Tibial nerve (tissue), 4 donors: ENCODE results near the gene SERPINB5.

ENCODE experiments used
- CTCF ChIP-seq, 5 experiments: fragments of 200-600 bp in 3 of 5; fragments of 450-650 bp in 2 of 5; sonication (generic) in 3 of 5; IDR thresholded peaks; one replicate each; pipeline ENCODE4 v1.5.1; 2016 to 2019; ENCODE audit warnings: antibody characterized with exemption in 5 of 5, mild to moderate bottlenecking in 3 of 5, moderate library complexity in 2 of 5
- EP300 ChIP-seq, 2 donors: sonication (generic); formaldehyde crosslinking; IDR thresholded peaks; one replicate each; pipeline ENCODE4 v1.6.1; 2017; ENCODE audit warnings: antibody characterized with exemption in 2 of 2, mild to moderate bottlenecking in 1 of 2
- POLR2A ChIP-seq, 2 donors: fragments of 450-650 bp; IDR thresholded peaks; one replicate each; pipeline ENCODE4 v1.6.1; 2017; ENCODE audit warnings: antibody characterized with exemption in 2 of 2, mild to moderate bottlenecking in 2 of 2, moderate library complexity in 2 of 2

GRCh38 chr18:63545000-63545399, 68.2 kb downstream of the SERPINB5 start:
- TF ChIP-seq POLR2A (IDR thresholded peaks at IDR 0.05) (no peak), CTCF (IDR thresholded peaks at IDR 0.05) (no peak), EP300 (IDR thresholded peaks at IDR 0.05) (no peak)
